ENCODE measurements around the gene CDRT15.

DNA sequence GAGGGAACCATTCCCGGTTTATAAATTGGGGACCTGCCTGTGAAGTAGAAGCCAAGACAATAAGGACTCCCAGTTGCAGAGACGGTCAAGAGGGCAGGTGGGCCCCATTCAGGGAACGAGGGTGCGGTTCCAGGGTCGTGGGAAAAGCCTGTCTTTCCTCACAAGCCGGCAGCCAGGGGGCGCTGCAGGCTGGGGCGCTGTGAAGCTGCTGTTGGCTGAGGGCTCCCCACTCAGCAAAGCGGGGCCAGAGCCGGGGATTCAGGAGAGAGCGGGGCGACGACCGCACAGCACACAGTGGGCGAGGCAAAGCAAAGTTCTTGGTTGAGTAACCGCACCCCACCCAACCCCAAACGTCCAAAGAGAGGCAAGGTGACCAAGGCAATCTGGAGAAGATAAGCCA lies 24.9 kb downstream of the CDRT15 start:
- TF ChIP-seq CTCF (IDR thresholded peaks at IDR 0.05) (peak in 2 of 3 experiments; percentile 30 to 34), POLR2A (IDR thresholded peaks at IDR 0.05) (no peak), POLR2AphosphoS5 (IDR thresholded peaks at IDR 0.05; ENCODE audit: insufficient read depth in 1 of 2, low read depth in 1 of 2) (no peak)
